PC-9 (cell line): ENCODE data around the gene ZFP62.

Experiments used
- CTCF ChIP-seq: fragments of 200-600 bp; sonication (generic); conservative IDR thresholded peaks from 2 replicates; pipeline ENCODE4 v1.6.1; 2017; ENCODE audit warnings: mixed run types, antibody characterized with exemption, mild to moderate bottlenecking, moderate library complexity
- EZH2 ChIP-seq: fragments of 200-600 bp; sonication (generic); IDR thresholded peaks from 2 replicates; pipeline ENCODE4 v1.8.0; 2017; ENCODE audit warnings: antibody characterized with exemption, low read depth

GRCh38 chr5:180873615-180874520 lies 12.8 kb upstream of the ZFP62 start:
- no peak for TF ChIP-seq CTCF
- no peak for TF ChIP-seq EZH2
